CD4-positive, alpha-beta T cell treated with Interferon alpha-2 for 1 hour (primary cell): ENCODE data around the gene PAH.

Experiments used
- DNase-seq, 2 donors: peaks; one replicate each; pipeline ENCODE4 v3.0.0-alpha.2; 2020 to 2022

PAH gene

DNA sequence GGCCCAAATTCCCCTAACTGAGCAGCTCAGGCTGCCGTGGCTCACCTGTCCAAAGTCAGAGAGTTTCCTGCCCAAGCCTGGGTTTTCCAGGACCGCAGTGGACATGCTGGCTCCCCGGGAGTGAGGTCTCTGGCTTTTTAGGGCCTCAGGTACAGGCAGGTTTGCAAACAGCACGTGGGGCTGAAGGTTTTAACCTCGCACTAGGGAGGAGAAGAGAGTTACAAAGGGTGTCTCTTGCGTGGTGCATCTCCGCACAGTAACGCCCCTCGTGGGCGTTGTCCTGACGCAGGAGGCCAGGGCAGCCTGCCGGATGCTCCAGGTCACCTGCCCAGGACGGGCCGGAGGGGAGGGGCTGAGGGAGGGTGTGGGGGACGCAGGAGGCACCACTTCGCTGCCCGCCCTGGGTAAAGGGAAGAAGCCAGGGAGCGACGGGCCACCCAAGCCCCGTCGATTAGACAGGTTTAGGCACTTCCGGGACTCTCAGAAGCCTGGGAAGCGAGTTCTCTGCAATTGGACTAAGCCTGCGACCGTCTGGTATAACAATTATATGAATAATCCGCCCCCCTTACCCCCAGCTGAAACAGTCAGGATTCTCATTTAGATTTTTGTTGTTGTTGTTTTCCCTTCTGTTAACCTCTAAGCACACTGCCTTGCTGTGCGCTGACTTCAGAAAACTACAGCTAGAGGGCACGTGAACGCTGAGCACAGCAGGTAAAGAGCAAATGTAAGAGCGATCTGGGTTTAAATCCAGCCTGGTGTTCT lies at the start of gene PAH:
Gene PAH, minus strand, starts transcription at position 219 of the 762 bp plus-strand sequence. Its CDS starts 114 bp downstream, at position 105.
- peak in 1 of 2 donors; percentile 15 for DNase-seq

DNA sequence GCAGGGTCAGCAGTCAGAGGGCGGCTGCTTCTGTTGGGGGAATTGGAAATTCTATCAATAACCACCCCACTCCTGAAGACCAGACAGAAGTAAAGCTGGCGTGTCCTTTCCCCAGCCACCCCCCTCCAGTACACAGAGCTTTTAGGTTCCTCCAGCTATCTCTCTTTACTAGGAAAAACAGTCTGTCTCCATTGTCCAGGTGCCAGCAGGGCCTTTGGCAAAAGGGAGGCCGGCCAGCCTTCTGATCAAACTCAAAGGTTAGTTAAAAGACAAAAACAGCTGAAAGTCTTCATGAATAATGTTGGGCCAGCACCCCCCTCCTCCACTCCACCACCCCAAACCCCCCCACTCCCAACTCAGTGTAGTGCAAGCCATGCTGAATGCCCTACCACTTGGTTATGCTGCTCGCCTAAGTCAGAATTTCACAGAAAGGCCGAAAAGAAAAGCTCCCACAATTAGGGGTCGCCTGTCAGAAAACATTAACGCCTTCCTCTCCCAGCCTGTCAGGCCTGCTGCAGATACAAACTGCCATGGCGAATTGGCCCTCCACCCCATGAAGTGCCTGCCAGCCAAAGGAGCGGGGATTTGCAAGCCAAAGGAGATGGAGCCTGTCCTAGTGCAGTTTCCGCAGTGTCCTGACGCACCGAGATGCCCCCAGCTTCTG lies 49.3 kb upstream of the PAH start:
- no peak for DNase-seq

DNA sequence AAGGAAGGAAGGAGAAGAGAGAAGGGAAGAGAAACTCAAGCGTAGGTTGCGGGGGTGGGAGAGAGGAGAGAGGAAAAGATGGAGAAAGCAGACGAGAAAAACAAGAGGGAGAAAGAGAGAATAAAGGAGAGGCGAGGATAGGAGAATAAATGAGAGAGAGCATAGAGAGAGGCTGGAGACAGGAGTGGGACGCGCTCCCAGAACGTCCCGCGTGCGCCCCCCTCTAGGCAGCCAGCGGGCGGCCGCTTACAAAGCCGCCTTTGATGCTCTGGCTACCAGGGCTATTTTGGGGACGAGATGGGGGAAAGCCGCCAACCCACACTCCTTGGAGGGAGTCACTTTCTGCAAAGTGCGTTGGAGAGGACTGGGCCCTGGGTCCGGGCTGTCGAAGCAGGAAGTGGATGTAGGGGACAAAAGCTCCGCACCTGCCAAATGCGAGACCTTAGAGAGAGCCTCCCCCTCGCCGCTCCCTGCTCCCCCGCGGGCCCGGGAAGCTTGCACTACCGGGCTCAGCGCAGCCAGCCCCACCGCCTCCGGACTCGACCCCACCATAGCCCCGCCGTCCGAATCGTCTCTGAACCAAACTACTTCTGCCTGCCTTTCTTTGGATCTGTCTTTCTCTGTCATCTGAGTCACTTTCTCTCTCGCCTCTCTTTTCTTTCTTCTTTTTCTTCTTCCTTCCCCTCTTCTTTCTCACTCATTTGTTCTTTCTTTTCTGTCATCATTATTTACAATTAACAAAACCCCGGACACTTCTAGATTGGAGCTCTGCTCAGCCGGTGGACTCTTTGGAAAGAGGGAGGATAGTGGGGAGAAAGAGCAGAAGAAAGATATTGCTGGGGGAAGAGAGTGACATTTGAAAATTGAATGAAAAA lies 48.5 kb upstream of the PAH start:
- DNase-seq: no peak

DNA sequence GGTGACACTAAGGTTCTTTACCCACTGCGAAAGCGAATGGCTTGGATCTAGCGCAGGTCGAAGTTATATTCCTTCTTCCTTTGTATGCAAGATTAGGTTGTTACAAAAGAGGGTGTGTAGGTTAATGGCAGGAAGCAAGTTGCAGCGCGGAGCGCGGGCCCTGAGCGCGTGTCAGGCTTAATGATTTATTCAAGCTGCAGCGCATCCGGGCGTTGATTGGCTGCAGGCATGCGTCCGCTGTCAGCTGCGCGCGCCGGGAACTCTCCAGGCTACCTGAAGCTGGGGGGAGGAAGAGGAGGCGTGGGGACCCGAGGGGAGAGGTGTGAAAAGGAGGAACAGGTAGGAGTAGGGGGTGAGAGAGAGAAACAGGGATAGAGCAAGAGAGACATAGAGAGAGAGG lies 47.8 kb upstream of the PAH start:
- DNase-seq: peak in 1 of 2 donors; percentile 15

DNA sequence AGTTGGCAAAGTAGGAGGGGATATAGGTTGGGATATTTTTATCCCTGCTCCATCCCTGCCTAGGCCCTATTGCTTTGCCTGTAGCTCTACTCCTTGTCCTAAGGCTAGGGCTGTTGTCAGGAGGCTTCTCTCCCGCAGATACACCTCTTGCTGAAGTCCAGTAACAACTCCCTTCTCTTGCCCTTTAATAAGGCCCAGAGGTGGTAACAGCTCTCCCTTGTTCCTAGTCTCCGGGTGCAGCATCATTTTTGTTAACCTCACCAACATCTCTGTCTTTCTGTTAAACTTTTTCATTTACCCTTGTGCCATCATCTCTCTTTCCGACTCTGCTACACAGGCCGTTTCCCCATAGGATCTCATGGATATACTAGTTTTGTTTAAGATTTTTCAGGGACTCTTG lies 46.8 kb upstream of the PAH start:
- DNase-seq: no peak

DNA sequence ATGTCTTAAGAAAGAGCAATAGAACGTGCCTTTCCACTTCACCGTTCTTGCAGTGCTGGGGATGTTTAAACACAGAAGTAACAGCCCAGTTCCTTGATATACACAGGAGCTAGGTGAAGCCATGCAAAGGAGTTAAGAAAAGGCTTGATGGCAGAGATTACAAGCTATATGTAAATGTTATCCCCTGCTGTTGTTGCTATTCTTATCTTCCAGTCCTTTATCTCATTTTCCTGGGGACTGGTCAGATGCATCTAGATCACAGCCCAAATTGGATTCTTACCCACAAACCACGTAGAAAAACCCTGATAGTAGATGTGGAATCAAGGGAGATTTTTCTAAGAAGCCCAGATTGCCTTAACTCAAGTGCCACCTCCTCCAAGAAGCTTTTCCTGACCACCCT lies 45.9 kb upstream of the PAH start:
- DNase-seq: no peak

DNA sequence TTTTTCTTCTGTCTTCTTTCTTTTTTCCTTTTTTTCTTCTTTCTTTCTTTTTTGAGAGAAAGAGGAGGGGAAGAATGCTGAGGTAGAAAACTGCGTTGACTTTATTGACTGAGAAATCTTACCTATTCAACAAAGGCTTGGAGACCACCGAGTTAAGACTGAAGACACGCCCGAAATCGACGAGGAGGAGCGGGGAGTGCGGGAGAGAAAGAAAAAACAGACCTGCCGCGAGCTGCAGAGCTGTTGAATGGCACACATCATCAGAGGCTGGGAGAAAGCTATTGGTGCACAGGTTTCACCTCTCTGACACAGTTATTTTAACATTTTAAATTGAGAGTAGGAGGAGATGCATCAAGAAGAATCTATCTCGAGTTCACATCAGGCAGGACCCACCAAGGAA lies 45.5 kb upstream of the PAH start:
- no peak for DNase-seq

DNA sequence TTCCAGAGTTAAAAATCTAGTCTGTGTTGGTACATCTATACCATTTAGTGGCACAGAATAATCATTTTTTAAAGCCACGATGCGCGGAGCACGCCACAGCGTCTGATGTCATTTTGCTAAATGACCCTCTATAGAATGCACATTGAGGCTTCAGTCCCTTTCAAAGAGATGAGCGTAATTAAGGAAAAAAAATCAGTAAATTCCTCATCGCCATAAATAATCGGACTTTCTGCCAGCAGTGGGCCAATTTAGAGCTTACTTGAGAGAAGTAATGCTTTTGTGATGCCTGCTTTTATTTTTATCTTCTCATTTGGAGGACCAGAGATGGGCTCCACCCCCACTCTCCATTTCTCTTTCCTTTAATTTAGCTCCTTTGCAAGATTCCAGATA lies 44.4 kb upstream of the PAH start:
- DNase-seq: no peak

DNA sequence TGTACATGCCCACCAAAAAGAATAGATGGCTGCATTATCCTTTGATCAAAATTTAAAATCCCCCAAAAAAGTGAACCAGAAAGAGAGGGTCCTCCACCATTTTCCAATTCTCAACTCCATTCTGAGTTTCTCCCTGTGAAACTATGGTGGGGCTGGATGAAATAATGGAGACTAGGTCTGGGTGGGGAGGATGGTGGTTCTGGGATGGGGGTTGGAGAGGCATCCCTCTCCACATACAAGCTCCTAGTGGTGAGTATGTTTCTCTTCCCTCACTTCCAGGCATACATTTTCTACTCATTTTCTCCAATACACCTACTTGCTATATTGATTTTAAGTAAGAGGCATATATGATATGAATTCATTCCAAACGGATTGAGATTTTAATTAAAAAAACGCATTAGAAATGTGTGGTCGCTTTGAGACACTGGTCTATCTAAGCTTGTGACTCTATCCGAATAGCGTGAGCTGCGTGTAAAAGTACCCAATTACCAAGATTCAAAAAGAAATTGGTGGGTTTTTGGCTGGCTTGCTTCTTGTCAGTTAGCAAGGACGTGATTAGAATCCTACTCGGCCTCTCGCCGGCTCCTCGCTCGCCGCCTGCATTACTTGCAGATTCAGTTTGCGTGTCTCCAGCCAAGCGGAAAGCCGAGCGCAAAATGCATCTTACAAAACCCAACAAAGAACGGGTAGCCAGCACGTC lies 43.9 kb upstream of the PAH start:
- no peak for DNase-seq

DNA sequence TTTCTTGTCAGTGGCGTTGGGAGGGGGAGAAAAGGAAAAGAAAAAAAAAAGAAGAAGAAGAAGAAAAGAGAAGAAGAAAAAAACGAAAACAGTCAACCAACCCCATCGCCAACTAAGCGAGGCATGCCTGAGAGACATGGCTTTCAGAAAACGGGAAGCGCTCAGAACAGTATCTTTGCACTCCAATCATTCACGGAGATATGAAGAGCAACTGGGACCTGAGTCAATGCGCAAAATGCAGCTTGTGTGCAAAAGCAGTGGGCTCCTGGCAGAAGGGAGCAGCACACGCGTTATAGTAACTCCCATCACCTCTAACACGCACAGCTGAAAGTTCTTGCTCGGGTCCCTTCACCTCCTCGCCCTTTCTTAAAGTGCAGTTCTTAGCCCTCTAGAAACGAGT lies 42.3 kb upstream of the PAH start:
- DNase-seq: no peak

DNA sequence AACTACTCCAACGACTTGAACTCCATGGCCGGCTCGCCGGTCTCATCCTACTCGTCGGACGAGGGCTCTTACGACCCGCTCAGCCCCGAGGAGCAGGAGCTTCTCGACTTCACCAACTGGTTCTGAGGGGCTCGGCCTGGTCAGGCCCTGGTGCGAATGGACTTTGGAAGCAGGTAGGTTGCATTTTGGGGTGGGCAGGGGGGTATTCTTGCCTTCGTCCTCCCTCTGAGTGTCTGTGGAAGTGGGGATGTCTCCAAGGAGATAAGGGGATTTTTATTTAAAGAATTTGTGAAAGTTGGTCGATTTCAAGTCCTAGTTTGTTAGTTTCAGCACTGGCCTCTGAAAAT lies 41.8 kb upstream of the PAH start:
- DNase-seq: no peak

DNA sequence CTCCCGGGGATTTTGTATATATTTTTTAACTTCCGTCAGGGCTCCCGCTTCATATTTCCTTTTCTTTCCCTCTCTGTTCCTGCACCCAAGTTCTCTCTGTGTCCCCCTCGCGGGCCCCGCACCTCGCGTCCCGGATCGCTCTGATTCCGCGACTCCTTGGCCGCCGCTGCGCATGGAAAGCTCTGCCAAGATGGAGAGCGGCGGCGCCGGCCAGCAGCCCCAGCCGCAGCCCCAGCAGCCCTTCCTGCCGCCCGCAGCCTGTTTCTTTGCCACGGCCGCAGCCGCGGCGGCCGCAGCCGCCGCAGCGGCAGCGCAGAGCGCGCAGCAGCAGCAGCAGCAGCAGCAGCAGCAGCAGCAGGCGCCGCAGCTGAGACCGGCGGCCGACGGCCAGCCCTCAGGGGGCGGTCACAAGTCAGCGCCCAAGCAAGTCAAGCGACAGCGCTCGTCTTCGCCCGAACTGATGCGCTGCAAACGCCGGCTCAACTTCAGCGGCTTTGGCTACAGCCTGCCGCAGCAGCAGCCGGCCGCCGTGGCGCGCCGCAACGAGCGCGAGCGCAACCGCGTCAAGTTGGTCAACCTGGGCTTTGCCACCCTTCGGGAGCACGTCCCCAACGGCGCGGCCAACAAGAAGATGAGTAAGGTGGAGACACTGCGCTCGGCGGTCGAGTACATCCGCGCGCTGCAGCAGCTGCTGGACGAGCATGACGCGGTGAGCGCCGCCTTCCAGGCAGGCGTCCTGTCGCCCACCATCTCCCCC lies 41.2 kb upstream of the PAH start:
- DNase-seq: no peak

DNA sequence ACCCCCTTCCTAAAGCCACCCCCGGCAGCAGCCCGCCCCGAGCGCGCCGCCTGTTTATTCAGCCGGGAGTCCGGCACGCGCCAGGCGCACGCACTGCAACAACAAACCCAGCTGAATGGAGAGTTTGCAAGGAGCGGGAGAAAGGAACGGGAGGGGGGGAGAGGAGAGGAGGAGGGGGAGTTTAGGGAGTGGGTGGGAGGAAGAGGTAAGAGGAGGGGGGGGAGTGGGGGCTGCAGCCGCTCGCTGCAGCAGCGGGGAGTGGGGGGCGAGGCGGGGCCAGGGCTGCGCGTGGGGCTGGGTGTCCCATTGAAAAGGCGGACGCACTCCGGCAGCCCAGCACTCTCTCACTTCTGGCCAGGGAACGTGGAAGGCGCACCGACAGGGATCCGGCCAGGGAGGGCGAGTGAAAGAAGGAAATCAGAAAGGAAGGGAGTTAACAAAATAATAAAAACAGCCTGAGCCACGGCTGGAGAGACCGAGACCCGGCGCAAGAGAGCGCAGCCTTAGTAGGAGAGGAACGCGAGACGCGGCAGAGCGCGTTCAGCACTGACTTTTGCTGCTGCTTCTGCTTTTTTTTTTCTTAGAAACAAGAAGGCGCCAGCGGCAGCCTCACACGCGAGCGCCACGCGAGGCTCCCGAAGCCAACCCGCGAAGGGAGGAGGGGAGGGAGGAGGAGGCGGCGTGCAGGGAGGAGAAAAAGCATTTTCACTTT lies 40.5 kb upstream of the PAH start, which contains the start of gene ASCL1:
Gene ASCL1, plus strand, starts transcription at position 336 of the 712 bp plus-strand sequence. CDS start 571 bp downstream, outside the sequence.
- no peak for DNase-seq

DNA sequence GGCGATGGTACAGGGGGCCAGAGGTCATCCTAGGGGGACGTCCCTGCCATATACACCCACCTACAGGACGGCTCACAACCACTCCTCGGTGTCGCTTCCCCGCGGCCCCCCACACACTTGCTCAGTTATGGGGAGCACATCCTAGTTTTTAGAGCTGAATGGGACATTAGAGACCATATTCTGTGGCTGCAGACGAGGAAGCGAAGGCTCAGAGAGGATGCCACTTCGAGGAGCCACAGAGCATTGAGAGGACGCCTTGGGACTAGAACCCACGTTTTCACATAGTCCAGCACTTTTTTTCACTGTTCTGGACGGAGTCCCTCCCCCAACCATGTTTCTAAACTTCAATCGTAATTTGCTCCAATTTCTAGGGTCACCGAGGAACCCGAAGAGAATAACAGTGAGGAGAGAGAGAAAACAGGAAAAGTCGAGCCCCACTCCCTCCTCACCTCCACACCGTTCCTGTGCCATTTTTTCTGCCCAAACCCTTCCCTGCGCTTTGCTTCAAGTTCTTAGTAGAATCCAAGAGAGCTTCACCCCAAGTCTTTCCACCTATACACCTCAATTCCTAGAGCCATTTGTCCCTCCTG lies 39.8 kb upstream of the PAH start:
- DNase-seq: no peak

DNA sequence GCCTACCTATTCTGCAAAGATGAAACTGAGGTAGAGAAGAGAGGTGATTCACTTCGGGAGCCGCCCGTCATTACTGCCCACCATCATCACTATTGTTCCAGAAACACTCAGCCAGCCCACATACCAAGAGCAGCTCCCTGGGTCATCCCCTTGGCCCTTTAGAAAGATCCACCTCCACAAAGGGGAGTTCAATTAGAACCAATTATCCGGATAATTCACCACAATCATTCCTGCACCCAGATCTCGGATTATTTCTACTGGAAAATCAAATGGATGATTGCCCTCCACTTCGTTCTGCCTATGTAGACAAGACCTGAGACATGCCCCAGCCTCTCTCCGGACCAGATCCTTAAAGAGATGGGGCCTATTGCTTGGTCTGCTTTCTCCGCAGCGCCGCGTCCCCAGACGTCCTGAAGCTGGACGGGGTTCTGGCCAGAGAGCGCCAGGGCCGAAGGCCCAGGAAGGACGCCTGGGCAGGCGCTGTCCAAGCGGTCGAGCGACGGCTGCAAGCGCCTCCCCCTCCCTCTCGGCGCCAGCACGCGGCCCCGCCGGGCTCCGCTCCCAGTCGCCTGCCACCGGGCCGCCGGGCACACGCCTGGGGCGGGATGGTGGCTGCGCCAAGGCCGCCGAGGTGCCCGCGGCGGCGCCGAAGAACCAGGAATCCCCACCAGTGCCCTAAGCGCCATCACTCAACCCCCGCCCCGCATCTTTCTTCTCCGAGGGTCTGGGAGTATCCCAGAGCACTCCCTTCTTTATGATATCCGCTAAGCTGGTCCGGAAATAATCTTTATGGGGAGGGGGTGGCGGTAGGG lies 39.1 kb upstream of the PAH start:
- DNase-seq: no peak

DNA sequence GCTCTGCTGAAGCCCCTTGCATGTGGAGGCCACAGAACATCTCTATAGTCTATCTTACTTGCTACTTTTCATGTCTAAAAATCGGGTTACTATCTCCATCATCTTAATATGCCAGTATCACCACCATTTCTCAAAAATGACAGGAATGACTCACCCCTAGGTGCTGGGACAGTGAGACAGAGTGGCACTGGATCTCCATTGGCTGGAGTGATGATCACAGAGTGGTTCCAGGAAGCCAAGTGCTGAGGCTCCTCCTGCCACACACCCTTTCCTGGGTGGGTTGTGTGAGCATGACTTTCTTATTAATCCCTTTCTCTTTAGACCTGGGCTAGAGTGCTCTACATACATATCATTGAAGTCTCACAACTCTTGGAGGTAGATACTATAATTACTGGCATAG lies 37.1 kb upstream of the PAH start:
- no peak for DNase-seq

DNA sequence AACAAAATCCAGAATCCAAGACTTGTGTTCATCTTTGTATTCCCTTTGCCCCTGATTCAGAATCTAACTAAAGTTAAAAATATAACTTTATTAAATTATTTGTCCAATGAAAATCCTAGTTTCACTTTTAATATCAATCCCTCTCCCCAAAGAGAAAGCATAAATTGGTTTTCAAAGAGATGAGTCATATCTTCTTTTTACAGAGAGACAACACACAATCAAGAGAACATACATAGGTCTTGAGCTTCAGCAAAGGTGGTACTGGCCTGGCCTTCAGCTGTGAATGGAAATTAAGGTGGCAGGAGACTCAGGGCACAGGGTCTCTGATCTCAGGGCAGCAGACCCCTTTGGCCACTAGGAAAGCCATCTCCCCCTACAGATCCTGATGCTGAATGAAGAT lies 36.2 kb upstream of the PAH start:
- DNase-seq: no peak

DNA sequence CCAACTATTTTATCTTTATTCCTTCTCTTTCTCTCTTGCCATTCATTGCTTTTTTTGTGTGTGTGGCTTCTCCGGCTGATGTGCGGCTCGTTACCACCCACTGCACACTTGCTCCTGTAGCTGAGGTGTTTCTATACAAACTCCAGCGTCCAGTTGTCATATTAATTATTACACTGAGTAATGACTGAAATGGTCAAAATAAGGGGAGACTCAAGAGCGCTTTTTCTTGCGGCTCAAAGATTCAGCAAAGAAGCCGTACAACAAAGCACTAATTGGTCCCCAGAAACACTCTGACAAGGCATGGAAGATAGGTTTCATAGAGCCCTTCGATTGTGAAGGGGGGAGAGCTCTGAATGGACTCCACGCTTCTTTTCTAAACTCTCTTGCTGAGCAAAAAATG lies 34.8 kb upstream of the PAH start:
- DNase-seq: no peak

DNA sequence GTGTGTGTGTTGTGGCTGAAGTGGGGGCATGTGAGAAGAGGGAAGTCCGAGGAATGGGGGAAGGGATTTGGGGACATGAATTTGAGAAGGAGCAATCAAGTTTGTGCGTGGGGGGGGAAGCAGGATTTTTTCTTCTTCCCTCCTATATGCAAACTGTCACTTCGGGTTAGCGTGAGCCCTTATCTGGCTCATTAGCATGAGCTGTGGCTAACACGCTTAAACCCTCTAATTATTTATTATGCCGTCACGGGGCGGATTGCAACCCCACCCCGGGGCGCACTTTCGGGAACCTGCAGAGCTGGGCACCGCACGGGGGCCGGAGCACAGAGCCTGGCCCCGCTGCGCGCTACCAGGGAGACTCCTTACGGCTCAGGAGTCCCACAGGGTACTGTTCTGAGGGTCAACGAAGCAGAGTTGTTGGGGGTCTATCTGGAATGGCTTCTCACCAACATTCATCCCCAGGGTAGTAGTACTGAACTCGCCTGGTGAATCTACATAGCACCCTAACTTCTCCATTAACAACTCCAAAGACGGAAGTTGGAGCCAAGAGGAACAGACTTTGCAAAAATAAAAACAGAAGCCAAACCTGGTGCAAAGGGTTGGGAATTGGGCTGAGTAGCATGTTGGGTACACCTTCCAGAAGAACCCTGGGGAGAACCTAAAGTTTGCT lies 34.0 kb upstream of the PAH start:
- DNase-seq: no peak
